ENCODE data around the gene FCHSD1. TPM values are rescaled to one million over a fixed set of nuclear protein-coding genes. Genes with fewer than 3 reads are reported as not detected.

FCHSD1 gene
- polyA plus RNA-seq, 1 of the 3 experiments (the other 2 are of a cell fraction) = 49.2 TPM

DNA sequence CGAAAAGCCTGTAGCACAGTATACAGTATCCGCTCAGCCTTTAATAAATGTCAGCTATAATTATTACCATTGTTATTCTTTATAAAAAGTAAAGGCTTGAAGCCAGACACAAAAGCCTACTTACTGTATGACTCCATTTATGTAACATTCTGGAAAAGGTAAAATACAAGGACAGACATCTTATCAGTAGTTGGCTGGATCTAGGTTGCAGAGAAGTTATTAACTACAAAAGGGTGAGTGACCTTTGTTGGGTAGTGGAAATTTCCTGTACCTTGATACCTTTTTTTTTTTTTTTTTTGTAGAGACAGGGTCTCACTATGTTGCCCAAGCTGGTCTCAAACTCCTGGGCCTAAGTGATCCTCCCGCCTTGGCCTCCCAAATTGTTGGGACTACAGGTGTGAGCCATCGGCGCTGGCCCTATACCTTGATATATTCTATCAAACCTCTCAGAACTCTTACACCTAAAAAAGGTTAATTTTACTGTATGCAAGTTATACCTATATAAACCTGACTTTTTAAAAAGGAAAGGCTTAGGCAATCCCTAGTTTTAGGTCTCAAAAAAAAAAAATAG is 20.6 kb downstream of the FCHSD1 start:
- POLR2A ChIA-PET = no interaction called here
- no peak for DNase-seq
- Histone ChIP-seq H3K9me3 (no peaks in the 10 kb centered on the region), H3K4me3 (ENCODE audit: low read depth in 2 of 2, low read length in 1 of 2) (no peak overlapping the region), H3K79me2 (ENCODE audit: insufficient read depth) (peaks cover 57% of the 10 kb centered on the region), H3K36me3 (replicated peaks in 1 of 2; ENCODE audit: control insufficient read depth in 1 of 2, insufficient read depth in 2 of 2, low read length in 1 of 2) (peaks cover 57 to 59% of the 10 kb centered on the region in 2 experiments), H4K20me1 (ENCODE audit: insufficient read depth) (peaks cover 10% of the 10 kb centered on the region), H3K4me1 (ENCODE audit: control insufficient read depth in 1 of 2, insufficient read depth in 2 of 2, low read depth in 1 of 2, low read length in 1 of 2) (peaks cover 3 to 8% of the 10 kb centered on the region in 2 experiments; a peak in 3 of 4 replicates), H3F3A (replicated peaks; ENCODE audit: insufficient read depth) (no peaks in the 10 kb centered on the region), H3K9me2 (no peaks in the 10 kb centered on the region), H3K9ac (no peak overlapping the region), H2AFZ (ENCODE audit: low read depth) (no peak overlapping the region), H3K27ac (ENCODE audit: low read depth in 2 of 2, low read length in 1 of 2) (no peak overlapping the region), H3K4me2 (no peak overlapping the region), H3K27me3 (ENCODE audit: insufficient read depth) (no peaks in the 10 kb centered on the region)
- TF ChIP-seq POLR2AphosphoS5 (IDR thresholded peaks at IDR 0.05; ENCODE audit: low read depth, low read length) = no peak
- TF ChIP-seq CHD2 (IDR thresholded peaks at IDR 0.05; ENCODE audit: low read length, partially characterized antibody) = no peak
- TF ChIP-seq YY1 (IDR thresholded peaks at IDR 0.05; ENCODE audit: low read depth) = no peak
- TF ChIP-seq JUND (IDR thresholded peaks at IDR 0.05) = no peak
- TF ChIP-seq MEF2A (IDR thresholded peaks at IDR 0.05; ENCODE audit: borderline replicate concordance, low read depth) = no peak
- TF ChIP-seq RXRA (IDR thresholded peaks at IDR 0.05; ENCODE audit: borderline replicate concordance, low read depth) = no peak
- TF ChIP-seq TEAD4 (IDR thresholded peaks at IDR 0.05; ENCODE audit: borderline replicate concordance, insufficient read depth) = no peak
- TF ChIP-seq GABPA (IDR thresholded peaks at IDR 0.05; ENCODE audit: low read depth) = no peak
- no peak for TF ChIP-seq NRF1 (IDR thresholded peaks at IDR 0.05; ENCODE audit: low read depth, low read length)
- no peak for TF ChIP-seq EZH2phosphoT487 (IDR thresholded peaks at IDR 0.05; ENCODE audit: borderline replicate concordance, low read depth)
- TF ChIP-seq, protein P1, sequence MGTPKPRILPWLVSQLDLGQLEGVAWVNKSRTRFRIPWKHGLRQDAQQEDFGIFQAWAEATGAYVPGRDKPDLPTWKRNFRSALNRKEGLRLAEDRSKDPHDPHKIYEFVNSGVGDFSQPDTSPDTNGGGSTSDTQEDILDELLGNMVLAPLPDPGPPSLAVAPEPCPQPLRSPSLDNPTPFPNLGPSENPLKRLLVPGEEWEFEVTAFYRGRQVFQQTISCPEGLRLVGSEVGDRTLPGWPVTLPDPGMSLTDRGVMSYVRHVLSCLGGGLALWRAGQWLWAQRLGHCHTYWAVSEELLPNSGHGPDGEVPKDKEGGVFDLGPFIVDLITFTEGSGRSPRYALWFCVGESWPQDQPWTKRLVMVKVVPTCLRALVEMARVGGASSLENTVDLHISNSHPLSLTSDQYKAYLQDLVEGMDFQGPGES (IDR thresholded peaks at IDR 0.05; ENCODE audit: low read depth, low read length) = no peak
- no peak for TF ChIP-seq FOSL2 (IDR thresholded peaks at IDR 0.05; ENCODE audit: borderline replicate concordance, low read depth)
- TF ChIP-seq, protein P2, sequence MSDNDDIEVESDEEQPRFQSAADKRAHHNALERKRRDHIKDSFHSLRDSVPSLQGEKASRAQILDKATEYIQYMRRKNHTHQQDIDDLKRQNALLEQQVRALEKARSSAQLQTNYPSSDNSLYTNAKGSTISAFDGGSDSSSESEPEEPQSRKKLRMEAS (IDR thresholded peaks at IDR 0.05; ENCODE audit: low read depth) = no peak
- TF ChIP-seq, protein P3, sequence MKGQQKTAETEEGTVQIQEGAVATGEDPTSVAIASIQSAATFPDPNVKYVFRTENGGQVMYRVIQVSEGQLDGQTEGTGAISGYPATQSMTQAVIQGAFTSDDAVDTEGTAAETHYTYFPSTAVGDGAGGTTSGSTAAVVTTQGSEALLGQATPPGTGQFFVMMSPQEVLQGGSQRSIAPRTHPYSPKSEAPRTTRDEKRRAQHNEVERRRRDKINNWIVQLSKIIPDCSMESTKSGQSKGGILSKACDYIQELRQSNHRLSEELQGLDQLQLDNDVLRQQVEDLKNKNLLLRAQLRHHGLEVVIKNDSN (IDR thresholded peaks at IDR 0.05; ENCODE audit: borderline replicate concordance, low read depth) = no peak
- 98% methylated on average over 5 of the region's 5 CpGs for WGBS (ENCODE audit: low lambda C conversion rate)
- CTCF ChIA-PET = interaction anchor here (1.4 to 19.7 kb wide), 4 partner anchors 12 to 330 kb away, joined by 4 to 207 read pairs (median 8); partner anchors contain the start of gene DIAPH1

DNA sequence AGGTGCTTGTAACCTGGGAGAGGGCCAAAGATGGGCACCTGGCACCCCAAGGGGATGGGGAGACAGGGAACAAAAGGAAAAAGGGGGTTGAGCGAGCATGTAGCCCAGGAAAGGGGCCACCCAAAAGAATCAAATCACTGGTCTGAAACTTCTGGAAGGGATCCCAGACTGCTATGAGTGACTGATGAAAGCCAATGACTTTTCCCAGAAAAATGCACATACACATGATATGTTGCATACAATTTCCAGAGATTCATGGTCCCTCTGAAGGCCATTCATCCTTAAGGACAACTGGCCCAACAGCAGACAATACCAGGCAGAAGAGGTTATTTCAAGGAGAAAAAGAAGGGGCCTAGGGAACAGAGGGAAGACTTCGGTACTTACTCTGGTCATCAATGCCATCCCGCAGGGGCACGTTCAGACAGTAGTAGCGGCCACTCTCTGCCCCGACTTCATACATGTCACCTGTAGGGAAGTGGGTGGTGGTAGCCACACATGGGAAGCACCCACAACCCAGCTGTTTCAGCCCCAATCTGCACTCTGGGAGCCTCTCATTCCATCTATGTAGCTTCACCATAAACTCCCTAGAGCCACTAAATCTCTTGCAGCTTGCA is 22.9 kb downstream of the FCHSD1 start:
- ChIA-PET POLR2A (no interaction called here), CTCF (interaction anchor here (1.2 to 19.7 kb wide), 3 partner anchors 9 to 36 kb away, joined by 3 to 207 read pairs (median 10); partner anchors contain the start of gene DIAPH1)
- Histone ChIP-seq H3K9ac (no peak overlapping the region), H3F3A (replicated peaks; ENCODE audit: insufficient read depth) (no peaks in the 10 kb centered on the region), H3K27me3 (ENCODE audit: insufficient read depth) (no peaks in the 10 kb centered on the region), H4K20me1 (ENCODE audit: insufficient read depth) (0 out of 2 replicates have a peak, but pooled peaks cover 4% of the 10 kb centered on the region), H3K9me2 (no peaks in the 10 kb centered on the region), H3K4me1 (ENCODE audit: control insufficient read depth in 1 of 2, insufficient read depth in 2 of 2, low read depth in 1 of 2, low read length in 1 of 2) (peaks cover 0 to 4% of the 10 kb centered on the region in 2 experiments; a peak in 2 of 4 replicates), H3K4me3 (ENCODE audit: low read depth in 2 of 2, low read length in 1 of 2) (no peak overlapping the region), H3K9me3 (no peaks in the 10 kb centered on the region), H3K36me3 (replicated peaks in 1 of 2; ENCODE audit: control insufficient read depth in 1 of 2, insufficient read depth in 2 of 2, low read length in 1 of 2) (peaks cover 57 to 72% of the 10 kb centered on the region in 2 experiments), H3K4me2 (no peak overlapping the region), H3K79me2 (ENCODE audit: insufficient read depth) (peaks cover 33% of the 10 kb centered on the region), H2AFZ (ENCODE audit: low read depth) (no peak overlapping the region), H3K27ac (ENCODE audit: low read depth in 2 of 2, low read length in 1 of 2) (no peak overlapping the region)
- 93% methylated on average over 6 of the region's 6 CpGs for WGBS (ENCODE audit: low lambda C conversion rate)
- DNase-seq = no peak
- TF ChIP-seq TEAD4 (IDR thresholded peaks at IDR 0.05; ENCODE audit: borderline replicate concordance, insufficient read depth) (no peak), TCF12 (IDR thresholded peaks at IDR 0.05) (no peak), SMC3 (IDR thresholded peaks at IDR 0.05; ENCODE audit: low read depth, low read length) (no peak), GABPA (IDR thresholded peaks at IDR 0.05; ENCODE audit: low read depth) (no peak)
